NOMO-1 (cell line): Measurements from ENCODE around the gene BCL2L12.
"Not testable (repeated sequence)": the region's sequence is repeated elsewhere in the genome, so short reads cannot be mapped to it uniquely, and the experiment has no call there.

Source experiments
- DNase-seq, 2 experiments: peaks; one replicate each; lab custom pipeline; 2025; ENCODE audit not compliant: unreplicated experiment in 2 of 2; lab: John Stamatoyannopoulos, UW

The BCL2L12 gene

GRCh38 chr19:49704888-49705642 is 39.3 kb downstream of the BCL2L12 start:
- DNase-seq = no peak

GRCh38 chr19:49705919-49706318 is 40.2 kb downstream of the BCL2L12 start:
- DNase-seq = no peak

- no peak for DNase-seq
Measured at GRCh38 chr19:49710372-49710951, 44.7 kb downstream of the BCL2L12 start.

GRCh38 chr19:49712397-49712859 is 46.7 kb downstream of the BCL2L12 start:
- DNase-seq = peak in 1 of 2 experiments; percentile 30

GRCh38 chr19:49713236-49713845 is 47.6 kb downstream of the BCL2L12 start:
- no peak for DNase-seq

- no peak for DNase-seq
Measured at GRCh38 chr19:49716154-49716553, 50.4 kb downstream of the BCL2L12 start.

GRCh38 chr19:49718511-49718910 is 52.8 kb downstream of the BCL2L12 start:
- no peak for DNase-seq

- DNase-seq = no peak
Measured at GRCh38 chr19:49718991-49719390, 53.3 kb downstream of the BCL2L12 start.

GRCh38 chr19:49719420-49719819 is 53.7 kb downstream of the BCL2L12 start:
- DNase-seq = not testable (repeated sequence)
